Panc1 (cell line): ENCODE measurements around the gene SLC29A1.

Source experiments
- CTCF ChIP-seq: fragments of 450-650 bp; IDR thresholded peaks from 2 replicates; pipeline ENCODE4 v1.5.1; 2017; ENCODE audit warnings: mild to moderate bottlenecking
- POLR2AphosphoS5 ChIP-seq: IDR thresholded peaks from 2 replicates; pipeline ENCODE4 v1.6.1; 2012; ENCODE audit warnings: mild to moderate bottlenecking, low read depth, low read length, moderate library complexity
- REST ChIP-seq, 2 experiments: IDR thresholded peaks; 2 replicates each; pipeline ENCODE4 v1.6.1; 2011 to 2012; ENCODE audit warnings: low read depth in 2 of 2, control low read depth in 1 of 2, low read length in 1 of 2, mild to moderate bottlenecking in 1 of 2, moderate library complexity in 1 of 2; ENCODE audit not compliant: insufficient read depth in 1 of 2
- SIN3A ChIP-seq: IDR thresholded peaks from 2 replicates; pipeline ENCODE4 v1.6.1; 2012; ENCODE audit warnings: low read depth, mild to moderate bottlenecking, low read length, moderate library complexity, borderline replicate concordance; ENCODE audit not compliant: insufficient read depth

GRCh38 chr6:44189257-44189656 is 34.1 kb upstream of the SLC29A1 start:
- no peak for TF ChIP-seq CTCF
- TF ChIP-seq SIN3A: no peak
- no peak for TF ChIP-seq REST (IDR thresholded peaks at IDR 0.05; ENCODE audit: insufficient read depth in 1 of 2, low read depth in 2 of 2, low read length in 1 of 2)
- no peak for TF ChIP-seq POLR2AphosphoS5
